ENCODE results near the gene B3GAT2.

Gene B3GAT2

DNA sequence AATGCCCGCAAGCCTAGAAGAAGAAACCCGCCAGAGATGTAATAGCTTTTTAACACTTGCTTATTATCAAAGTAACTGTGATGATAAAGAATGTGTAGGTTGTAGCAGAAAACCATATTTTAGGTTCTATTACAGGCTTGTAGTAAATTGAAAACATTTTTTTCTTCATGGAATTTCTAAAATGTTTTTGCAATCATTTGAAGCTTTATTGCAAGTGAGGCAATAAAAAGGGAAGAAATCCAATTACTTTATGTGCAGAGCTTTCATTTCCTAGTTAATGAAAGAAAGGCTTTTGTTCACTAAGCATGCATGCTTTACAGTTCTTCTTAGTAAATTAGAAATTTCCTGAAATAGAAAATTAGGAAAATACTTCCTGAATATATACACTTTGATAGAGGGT is 135.1 kb downstream of the B3GAT2 start:
- no peak for ATAC-seq

GRCh38 chr6:70820778-70821177 is 136.1 kb downstream of the B3GAT2 start:
- ATAC-seq, result no peak
- TF ChIP-seq SNAI2 (CRISPR knock-in tag; IDR thresholded peaks at IDR 0.05) (no peak), TOX (CRISPR knock-in tag; IDR thresholded peaks at IDR 0.05; ENCODE audit: borderline replicate concordance) (no peak), RARB (CRISPR knock-in tag; IDR thresholded peaks at IDR 0.05) (no peak), CSRNP3 (CRISPR knock-in tag; IDR thresholded peaks at IDR 0.05) (no peak), TSHZ2 (CRISPR knock-in tag; IDR thresholded peaks at IDR 0.05) (no peak), ZFP3 (CRISPR knock-in tag; IDR thresholded peaks at IDR 0.05) (no peak)
- TF ChIP-seq, protein P1, sequence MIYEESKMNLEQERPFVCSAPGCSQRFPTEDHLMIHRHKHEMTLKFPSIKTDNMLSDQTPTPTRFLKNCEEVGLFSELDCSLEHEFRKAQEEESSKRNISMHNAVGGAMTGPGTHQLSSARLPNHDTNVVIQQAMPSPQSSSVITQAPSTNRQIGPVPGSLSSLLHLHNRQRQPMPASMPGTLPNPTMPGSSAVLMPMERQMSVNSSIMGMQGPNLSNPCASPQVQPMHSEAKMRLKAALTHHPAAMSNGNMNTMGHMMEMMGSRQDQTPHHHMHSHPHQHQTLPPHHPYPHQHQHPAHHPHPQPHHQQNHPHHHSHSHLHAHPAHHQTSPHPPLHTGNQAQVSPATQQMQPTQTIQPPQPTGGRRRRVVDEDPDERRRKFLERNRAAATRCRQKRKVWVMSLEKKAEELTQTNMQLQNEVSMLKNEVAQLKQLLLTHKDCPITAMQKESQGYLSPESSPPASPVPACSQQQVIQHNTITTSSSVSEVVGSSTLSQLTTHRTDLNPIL (CRISPR knock-in tag; IDR thresholded peaks at IDR 0.05; ENCODE audit: low read depth), result no peak

More for the DNA sequence above, 135.1 kb downstream of the B3GAT2 start:
- TF ChIP-seq ZNF565 (CRISPR knock-in tag; conservative IDR thresholded peaks at IDR 0.05; ENCODE audit: low read depth) (no peak), ARNTL (CRISPR knock-in tag; IDR thresholded peaks at IDR 0.05; ENCODE audit: borderline replicate concordance, low read depth) (no peak), GLIS3 (CRISPR knock-in tag; IDR thresholded peaks at IDR 0.05) (no peak), TSHZ2 (CRISPR knock-in tag; IDR thresholded peaks at IDR 0.05) (no peak), ISL1 (CRISPR knock-in tag; IDR thresholded peaks at IDR 0.05) (no peak), ZC3H10 (CRISPR knock-in tag; IDR thresholded peaks at IDR 0.05) (no peak), TCF4 (CRISPR knock-in tag; IDR thresholded peaks at IDR 0.05; ENCODE audit: borderline replicate concordance) (no peak), RARB (CRISPR knock-in tag; IDR thresholded peaks at IDR 0.05) (no peak), BACH2 (CRISPR knock-in tag; IDR thresholded peaks at IDR 0.05; ENCODE audit: borderline replicate concordance) (no peak), PATZ1 (CRISPR knock-in tag; IDR thresholded peaks at IDR 0.05; ENCODE audit: borderline replicate concordance) (no peak), ZFP3 (CRISPR knock-in tag; IDR thresholded peaks at IDR 0.05) (no peak), TOX (CRISPR knock-in tag; IDR thresholded peaks at IDR 0.05; ENCODE audit: borderline replicate concordance) (no peak), PPARA (CRISPR knock-in tag; IDR thresholded peaks at IDR 0.05; ENCODE audit: borderline replicate concordance) (no peak), OSR1 (CRISPR knock-in tag; IDR thresholded peaks at IDR 0.05) (no peak), SNAI2 (CRISPR knock-in tag; IDR thresholded peaks at IDR 0.05) (no peak), ESRRG (CRISPR knock-in tag; IDR thresholded peaks at IDR 0.05) (no peak), POU6F1 (CRISPR knock-in tag; IDR thresholded peaks at IDR 0.05; ENCODE audit: borderline replicate concordance, low read depth) (no peak)
